SK-N-SH treated with all-trans-retinoic acid at 6 μM for 48 hours (cell line): Measurements from ENCODE around the gene PCLO.

Experiments used
- ATAC-seq: fragments of 200-7000 bp; cut with Tn5 transposase; 3 replicates; pipeline ENCODE4 v1.9.1; 2020; ENCODE audit warnings: mild to moderate bottlenecking, moderate library complexity
- ARNTL ChIP-seq: fragments of 450-650 bp; formaldehyde crosslinking; IDR thresholded peaks from 2 replicates; pipeline ENCODE4 v1.5.0; 2020; ENCODE audit warnings: low read depth, mild to moderate bottlenecking, moderate library complexity, borderline replicate concordance
- ESRRG ChIP-seq: fragments of 250-450 bp; sonication (Bioruptor Pico); IDR thresholded peaks from 2 replicates; pipeline ENCODE4 v1.6.1; 2021; ENCODE audit warnings: mild to moderate bottlenecking
- ISL1 ChIP-seq: fragments of 250-450 bp; sonication (Bioruptor Pico); IDR thresholded peaks from 2 replicates; pipeline ENCODE4 v2.1.2; 2022; ENCODE audit warnings: mild to moderate bottlenecking, moderate library complexity
- PPARA ChIP-seq: fragments of 250-450 bp; sonication (Bioruptor Pico); IDR thresholded peaks from 2 replicates; pipeline ENCODE4 v1.5.0; 2020; ENCODE audit warnings: mild to moderate bottlenecking, borderline replicate concordance
- RARB ChIP-seq: fragments of 250-450 bp; sonication (Bioruptor Pico); IDR thresholded peaks from 2 replicates; pipeline ENCODE4 v1.8.0; 2021; ENCODE audit warnings: mild to moderate bottlenecking, moderate library complexity
- TCF4 ChIP-seq: fragments of 250-450 bp; sonication (Bioruptor Pico); IDR thresholded peaks from 2 replicates; pipeline ENCODE4 v1.8.0; 2021; ENCODE audit warnings: mild to moderate bottlenecking, moderate library complexity, borderline replicate concordance
- TOX ChIP-seq: fragments of 250-450 bp; sonication (Bioruptor Pico); IDR thresholded peaks from 2 replicates; pipeline ENCODE4 v1.8.0; 2021; ENCODE audit warnings: mild to moderate bottlenecking, moderate library complexity, borderline replicate concordance
- ZC3H10 ChIP-seq: fragments of 250-450 bp; sonication (Bioruptor Pico); IDR thresholded peaks from 2 replicates; pipeline ENCODE4 v1.5.1; 2021; ENCODE audit warnings: mild to moderate bottlenecking, moderate library complexity
- ZFP3 ChIP-seq: fragments of 250-450 bp; sonication (Bioruptor Pico); IDR thresholded peaks from 2 replicates; pipeline ENCODE4 v1.5.0; 2020; ENCODE audit warnings: mild to moderate bottlenecking, moderate library complexity
- ZNF565 ChIP-seq: fragments of 450-650 bp; formaldehyde crosslinking; conservative IDR thresholded peaks from 2 replicates; pipeline ENCODE4 v1.5.0; 2020; ENCODE audit warnings: low read depth, mild to moderate bottlenecking, moderate library complexity
- ZNF70 ChIP-seq: fragments of 450-650 bp; formaldehyde crosslinking; IDR thresholded peaks from 2 replicates; pipeline ENCODE4 v1.5.0; 2020; ENCODE audit warnings: mild to moderate bottlenecking, moderate library complexity
- ZNF8 ChIP-seq: fragments of 450-650 bp; formaldehyde crosslinking; IDR thresholded peaks from 2 replicates; pipeline ENCODE4 v1.5.0; 2020; ENCODE audit warnings: mild to moderate bottlenecking, moderate library complexity
- TF ChIP-seq, protein P1 (sequence below): fragments of 250-450 bp; sonication (Bioruptor Pico); IDR thresholded peaks from 2 replicates; pipeline ENCODE4 v1.8.0; 2020; ENCODE audit warnings: mild to moderate bottlenecking, moderate library complexity, borderline replicate concordance
- TF ChIP-seq, protein P2 (sequence below): fragments of 250-450 bp; sonication (Bioruptor Pico); IDR thresholded peaks from 2 replicates; pipeline ENCODE4 v1.8.0; 2021; ENCODE audit warnings: low read depth, mild to moderate bottlenecking, moderate library complexity, borderline replicate concordance
- TF ChIP-seq, protein P3 (sequence below): fragments of 250-450 bp; sonication (Bioruptor Pico); IDR thresholded peaks from 2 replicates; pipeline ENCODE4 v1.5.1; 2021; ENCODE audit warnings: mild to moderate bottlenecking, moderate library complexity
- TF ChIP-seq, protein P4 (sequence below): fragments of 250-450 bp; sonication (Bioruptor Pico); IDR thresholded peaks from 2 replicates; pipeline ENCODE4 v1.5.0; 2020; ENCODE audit warnings: mild to moderate bottlenecking, moderate library complexity
- TF ChIP-seq, protein P5 (sequence below): fragments of 250-450 bp; sonication (Bioruptor Pico); IDR thresholded peaks from 2 replicates; pipeline ENCODE4 v1.5.1; 2020; ENCODE audit warnings: low read depth, mild to moderate bottlenecking, moderate library complexity

Gene PCLO

DNA sequence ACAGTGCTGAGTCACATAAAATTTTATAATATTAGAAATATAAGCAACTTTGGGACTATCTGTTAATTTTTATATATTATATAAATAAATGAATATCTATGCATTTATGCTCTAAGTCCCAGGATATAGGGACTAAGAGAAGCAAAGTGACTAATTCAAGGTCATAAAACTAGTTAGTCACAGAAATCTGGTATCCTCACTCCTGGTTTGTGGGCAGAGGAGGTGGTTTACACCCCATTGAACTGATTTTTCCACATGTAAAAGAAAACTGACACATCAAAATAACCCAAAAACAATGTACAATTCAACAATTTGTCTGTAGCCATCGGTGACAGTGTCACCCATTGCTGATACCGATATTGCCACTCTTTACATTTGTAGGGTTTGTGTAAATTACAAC lies 3.0 kb downstream of the PCLO start:
- TF ChIP-seq ZFP3 (CRISPR knock-in tag) (no peak), PPARA (CRISPR knock-in tag) (no peak), ZNF565 (no peak), ISL1 (CRISPR knock-in tag) (no peak), ARNTL (no peak)
- TF ChIP-seq, protein P1, sequence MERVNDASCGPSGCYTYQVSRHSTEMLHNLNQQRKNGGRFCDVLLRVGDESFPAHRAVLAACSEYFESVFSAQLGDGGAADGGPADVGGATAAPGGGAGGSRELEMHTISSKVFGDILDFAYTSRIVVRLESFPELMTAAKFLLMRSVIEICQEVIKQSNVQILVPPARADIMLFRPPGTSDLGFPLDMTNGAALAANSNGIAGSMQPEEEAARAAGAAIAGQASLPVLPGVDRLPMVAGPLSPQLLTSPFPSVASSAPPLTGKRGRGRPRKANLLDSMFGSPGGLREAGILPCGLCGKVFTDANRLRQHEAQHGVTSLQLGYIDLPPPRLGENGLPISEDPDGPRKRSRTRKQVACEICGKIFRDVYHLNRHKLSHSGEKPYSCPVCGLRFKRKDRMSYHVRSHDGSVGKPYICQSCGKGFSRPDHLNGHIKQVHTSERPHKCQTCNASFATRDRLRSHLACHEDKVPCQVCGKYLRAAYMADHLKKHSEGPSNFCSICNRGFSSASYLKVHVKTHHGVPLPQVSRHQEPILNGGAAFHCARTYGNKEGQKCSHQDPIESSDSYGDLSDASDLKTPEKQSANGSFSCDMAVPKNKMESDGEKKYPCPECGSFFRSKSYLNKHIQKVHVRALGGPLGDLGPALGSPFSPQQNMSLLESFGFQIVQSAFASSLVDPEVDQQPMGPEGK (CRISPR knock-in tag), result no peak
- TF ChIP-seq, protein P2, sequence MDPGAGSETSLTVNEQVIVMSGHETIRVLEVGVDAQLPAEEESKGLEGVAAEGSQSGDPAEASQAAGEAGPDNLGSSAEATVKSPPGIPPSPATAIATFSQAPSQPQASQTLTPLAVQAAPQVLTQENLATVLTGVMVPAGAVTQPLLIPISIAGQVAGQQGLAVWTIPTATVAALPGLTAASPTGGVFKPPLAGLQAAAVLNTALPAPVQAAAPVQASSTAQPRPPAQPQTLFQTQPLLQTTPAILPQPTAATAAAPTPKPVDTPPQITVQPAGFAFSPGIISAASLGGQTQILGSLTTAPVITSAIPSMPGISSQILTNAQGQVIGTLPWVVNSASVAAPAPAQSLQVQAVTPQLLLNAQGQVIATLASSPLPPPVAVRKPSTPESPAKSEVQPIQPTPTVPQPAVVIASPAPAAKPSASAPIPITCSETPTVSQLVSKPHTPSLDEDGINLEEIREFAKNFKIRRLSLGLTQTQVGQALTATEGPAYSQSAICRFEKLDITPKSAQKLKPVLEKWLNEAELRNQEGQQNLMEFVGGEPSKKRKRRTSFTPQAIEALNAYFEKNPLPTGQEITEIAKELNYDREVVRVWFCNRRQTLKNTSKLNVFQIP (CRISPR knock-in tag), result no peak
- TF ChIP-seq, protein P3, sequence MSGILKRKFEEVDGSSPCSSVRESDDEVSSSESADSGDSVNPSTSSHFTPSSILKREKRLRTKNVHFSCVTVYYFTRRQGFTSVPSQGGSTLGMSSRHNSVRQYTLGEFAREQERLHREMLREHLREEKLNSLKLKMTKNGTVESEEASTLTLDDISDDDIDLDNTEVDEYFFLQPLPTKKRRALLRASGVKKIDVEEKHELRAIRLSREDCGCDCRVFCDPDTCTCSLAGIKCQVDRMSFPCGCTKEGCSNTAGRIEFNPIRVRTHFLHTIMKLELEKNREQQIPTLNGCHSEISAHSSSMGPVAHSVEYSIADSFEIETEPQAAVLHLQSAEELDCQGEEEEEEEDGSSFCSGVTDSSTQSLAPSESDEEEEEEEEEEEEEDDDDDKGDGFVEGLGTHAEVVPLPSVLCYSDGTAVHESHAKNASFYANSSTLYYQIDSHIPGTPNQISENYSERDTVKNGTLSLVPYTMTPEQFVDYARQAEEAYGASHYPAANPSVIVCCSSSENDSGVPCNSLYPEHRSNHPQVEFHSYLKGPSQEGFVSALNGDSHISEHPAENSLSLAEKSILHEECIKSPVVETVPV (CRISPR knock-in tag), result no peak
- TF ChIP-seq, protein P4, sequence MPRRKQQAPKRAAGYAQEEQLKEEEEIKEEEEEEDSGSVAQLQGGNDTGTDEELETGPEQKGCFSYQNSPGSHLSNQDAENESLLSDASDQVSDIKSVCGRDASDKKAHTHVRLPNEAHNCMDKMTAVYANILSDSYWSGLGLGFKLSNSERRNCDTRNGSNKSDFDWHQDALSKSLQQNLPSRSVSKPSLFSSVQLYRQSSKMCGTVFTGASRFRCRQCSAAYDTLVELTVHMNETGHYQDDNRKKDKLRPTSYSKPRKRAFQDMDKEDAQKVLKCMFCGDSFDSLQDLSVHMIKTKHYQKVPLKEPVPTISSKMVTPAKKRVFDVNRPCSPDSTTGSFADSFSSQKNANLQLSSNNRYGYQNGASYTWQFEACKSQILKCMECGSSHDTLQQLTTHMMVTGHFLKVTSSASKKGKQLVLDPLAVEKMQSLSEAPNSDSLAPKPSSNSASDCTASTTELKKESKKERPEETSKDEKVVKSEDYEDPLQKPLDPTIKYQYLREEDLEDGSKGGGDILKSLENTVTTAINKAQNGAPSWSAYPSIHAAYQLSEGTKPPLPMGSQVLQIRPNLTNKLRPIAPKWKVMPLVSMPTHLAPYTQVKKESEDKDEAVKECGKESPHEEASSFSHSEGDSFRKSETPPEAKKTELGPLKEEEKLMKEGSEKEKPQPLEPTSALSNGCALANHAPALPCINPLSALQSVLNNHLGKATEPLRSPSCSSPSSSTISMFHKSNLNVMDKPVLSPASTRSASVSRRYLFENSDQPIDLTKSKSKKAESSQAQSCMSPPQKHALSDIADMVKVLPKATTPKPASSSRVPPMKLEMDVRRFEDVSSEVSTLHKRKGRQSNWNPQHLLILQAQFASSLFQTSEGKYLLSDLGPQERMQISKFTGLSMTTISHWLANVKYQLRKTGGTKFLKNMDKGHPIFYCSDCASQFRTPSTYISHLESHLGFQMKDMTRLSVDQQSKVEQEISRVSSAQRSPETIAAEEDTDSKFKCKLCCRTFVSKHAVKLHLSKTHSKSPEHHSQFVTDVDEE (CRISPR knock-in tag), result no peak
- ATAC-seq, result no peak

DNA sequence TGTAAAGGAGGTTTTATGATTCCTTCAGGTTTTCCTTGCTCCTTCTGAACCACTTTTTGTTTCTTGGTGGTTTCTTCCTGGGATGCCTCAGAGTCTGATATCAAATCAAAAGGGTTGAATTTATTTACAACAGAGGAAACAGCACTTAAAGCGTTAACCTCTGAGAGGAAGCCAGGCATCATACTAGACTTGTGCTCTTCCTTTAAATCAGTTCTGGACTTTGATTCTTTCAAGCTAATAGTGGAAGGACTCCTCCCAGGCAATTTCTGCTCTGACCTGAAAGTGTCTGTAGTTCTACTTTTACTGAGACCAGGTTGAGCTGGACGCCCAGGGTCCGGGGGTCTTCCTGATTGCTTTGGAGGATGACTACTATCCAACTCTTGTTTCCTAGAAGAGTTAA lies 6.7 kb downstream of the PCLO start:
- no peak for TF ChIP-seq ARNTL
- no peak for TF ChIP-seq ISL1 (CRISPR knock-in tag)
- TF ChIP-seq RARB, result no peak
- TF ChIP-seq ZNF70 (CRISPR knock-in tag), result no peak
- TF ChIP-seq ZNF8 (CRISPR knock-in tag), result no peak
- ATAC-seq, result no peak

DNA sequence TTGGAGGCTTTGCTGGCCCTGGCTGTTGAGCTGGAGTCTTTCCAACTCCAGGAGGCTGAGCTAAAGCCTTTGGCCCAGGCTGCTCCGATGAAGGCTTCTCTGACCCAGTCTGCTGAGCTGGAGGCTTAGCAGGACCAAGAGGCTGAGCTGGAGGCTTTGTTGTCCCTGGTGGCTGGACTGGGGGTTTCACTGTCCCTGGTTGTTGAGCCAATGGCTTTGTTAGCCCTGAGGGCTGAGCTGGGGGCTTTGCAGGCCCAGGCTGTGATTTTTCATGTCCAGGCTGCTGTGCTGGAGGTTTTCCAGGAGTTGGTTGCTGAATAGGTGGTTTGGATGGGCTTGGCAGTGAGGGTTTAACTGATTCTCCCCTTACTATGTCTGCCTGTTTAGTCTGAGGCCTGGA lies 7.3 kb downstream of the PCLO start:
- no peak for ATAC-seq
- TF ChIP-seq, protein P5, sequence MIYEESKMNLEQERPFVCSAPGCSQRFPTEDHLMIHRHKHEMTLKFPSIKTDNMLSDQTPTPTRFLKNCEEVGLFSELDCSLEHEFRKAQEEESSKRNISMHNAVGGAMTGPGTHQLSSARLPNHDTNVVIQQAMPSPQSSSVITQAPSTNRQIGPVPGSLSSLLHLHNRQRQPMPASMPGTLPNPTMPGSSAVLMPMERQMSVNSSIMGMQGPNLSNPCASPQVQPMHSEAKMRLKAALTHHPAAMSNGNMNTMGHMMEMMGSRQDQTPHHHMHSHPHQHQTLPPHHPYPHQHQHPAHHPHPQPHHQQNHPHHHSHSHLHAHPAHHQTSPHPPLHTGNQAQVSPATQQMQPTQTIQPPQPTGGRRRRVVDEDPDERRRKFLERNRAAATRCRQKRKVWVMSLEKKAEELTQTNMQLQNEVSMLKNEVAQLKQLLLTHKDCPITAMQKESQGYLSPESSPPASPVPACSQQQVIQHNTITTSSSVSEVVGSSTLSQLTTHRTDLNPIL (CRISPR knock-in tag), result no peak
- no peak for TF ChIP-seq PPARA (CRISPR knock-in tag)
- no peak for TF ChIP-seq ISL1 (CRISPR knock-in tag)
- TF ChIP-seq ZNF70 (CRISPR knock-in tag), result no peak
- no peak for TF ChIP-seq TOX (CRISPR knock-in tag)
- TF ChIP-seq ZNF8 (CRISPR knock-in tag), result no peak

DNA sequence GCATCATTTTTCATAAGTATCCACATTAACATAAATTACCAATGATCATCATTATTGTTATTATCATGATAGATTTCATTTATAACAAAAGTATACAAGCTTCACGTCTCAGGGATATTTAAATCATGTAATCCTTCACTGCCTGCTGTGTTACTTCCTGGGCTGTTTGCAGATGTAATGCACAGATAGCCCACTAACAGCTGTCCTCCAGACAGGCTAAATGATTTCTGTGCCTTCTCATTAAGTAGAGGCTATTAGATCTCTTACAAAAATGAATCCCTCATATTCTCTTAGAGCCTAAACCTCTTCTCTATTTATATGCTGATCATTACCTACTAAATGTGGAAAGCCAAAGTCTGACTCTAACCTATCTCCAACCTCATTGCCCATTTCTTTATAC lies 9.3 kb downstream of the PCLO start:
- ATAC-seq, result no peak
- TF ChIP-seq ZC3H10 (CRISPR knock-in tag) (no peak), ESRRG (CRISPR knock-in tag) (0 out of 2 replicates have a peak, but pooled peaks have one; percentile 39), TCF4 (CRISPR knock-in tag) (peak; percentile 84), ZNF70 (CRISPR knock-in tag) (0 out of 2 replicates have a peak, but pooled peaks have one; percentile 8)
- TF ChIP-seq, protein P4 (CRISPR knock-in tag), result peak; percentile 67; the same call in 1 of the 2 replicates
- TF ChIP-seq, protein P3 (CRISPR knock-in tag), result 0 out of 2 replicates have a peak, but pooled peaks have one; percentile 16
- TF ChIP-seq, protein P1 (CRISPR knock-in tag), result no peak
